Smooth muscle cell of the brain vasculature (primary cell): ENCODE data around the gene SMIM29.
"Not testable (repeated sequence)": the region's sequence is repeated elsewhere in the genome, so short reads cannot be mapped to it uniquely, and the experiment has no call there.

Source experiments
- DNase-seq: peaks from one replicate; pipeline ENCODE4 v3.0.0-alpha.2; 2012; ENCODE audit warnings: low read depth, low spot score

The SMIM29 gene

GRCh38 chr6:34248727-34249468 lies at the start of gene SMIM29:
Gene SMIM29, minus strand, starts transcription at chr6:34249006. Its CDS starts 1,215 bp downstream, at chr6:34247791.
- peak; percentile 84 for DNase-seq

- no peak for DNase-seq
Measured at GRCh38 chr6:34295721-34296120, 46.9 kb upstream of the SMIM29 start.

GRCh38 chr6:34292954-34293353 lies 44.1 kb upstream of the SMIM29 start:
- DNase-seq: no peak

- DNase-seq: no peak
Measured at GRCh38 chr6:34289137-34289536, 40.3 kb upstream of the SMIM29 start.

GRCh38 chr6:34288581-34288980 lies 39.8 kb upstream of the SMIM29 start:
- no peak for DNase-seq

- DNase-seq: no peak
Measured at GRCh38 chr6:34285448-34286164, 36.8 kb upstream of the SMIM29 start.

GRCh38 chr6:34284563-34285447 lies 36.0 kb upstream of the SMIM29 start:
- DNase-seq: peak; percentile 99

GRCh38 chr6:34281702-34282334 lies 33.0 kb upstream of the SMIM29 start:
- DNase-seq: no peak

GRCh38 chr6:34280216-34280615 lies 31.4 kb upstream of the SMIM29 start:
- DNase-seq: no peak

- DNase-seq: no peak
Measured at GRCh38 chr6:34278833-34279232, 30.0 kb upstream of the SMIM29 start.

- no peak for DNase-seq
Measured at GRCh38 chr6:34277763-34278112, 28.9 kb upstream of the SMIM29 start.

GRCh38 chr6:34276881-34277762 lies 28.3 kb upstream of the SMIM29 start:
- DNase-seq: no peak

GRCh38 chr6:34276191-34276590 lies 27.4 kb upstream of the SMIM29 start:
- no peak for DNase-seq

- no peak for DNase-seq
Measured at GRCh38 chr6:34275128-34275804, 26.5 kb upstream of the SMIM29 start.

GRCh38 chr6:34274129-34274528 lies 25.3 kb upstream of the SMIM29 start:
- no peak for DNase-seq

GRCh38 chr6:34273242-34273805 lies 24.5 kb upstream of the SMIM29 start:
- DNase-seq: no peak

- no peak for DNase-seq
Measured at GRCh38 chr6:34272013-34272926, 23.5 kb upstream of the SMIM29 start.

- DNase-seq: not testable (repeated sequence)
Measured at GRCh38 chr6:34269658-34270341, 21.0 kb upstream of the SMIM29 start.
